Measurements from ENCODE around the gene TRAF4.

TRAF4 gene

GRCh38 chr17:28726226-28726626 lies 17.6 kb upstream of the TRAF4 start, which contains the start of gene TLCD1:
TLCD1 (minus strand) TSS chr17:28726233; CDS start chr17:28726097, 136 bp downstream.
- TF ChIP-seq CTCF (IDR thresholded peaks at IDR 0.05; ENCODE audit: insufficient read depth, low read depth, low read length, missing control alignments) = no peak
- H3K4me3 ChIP-seq (ENCODE audit: low read length) = peak within 1 kb of the TSS; percentile 70
- peak; percentile 66 for DNase-seq (ENCODE audit: low read depth)

DNA sequence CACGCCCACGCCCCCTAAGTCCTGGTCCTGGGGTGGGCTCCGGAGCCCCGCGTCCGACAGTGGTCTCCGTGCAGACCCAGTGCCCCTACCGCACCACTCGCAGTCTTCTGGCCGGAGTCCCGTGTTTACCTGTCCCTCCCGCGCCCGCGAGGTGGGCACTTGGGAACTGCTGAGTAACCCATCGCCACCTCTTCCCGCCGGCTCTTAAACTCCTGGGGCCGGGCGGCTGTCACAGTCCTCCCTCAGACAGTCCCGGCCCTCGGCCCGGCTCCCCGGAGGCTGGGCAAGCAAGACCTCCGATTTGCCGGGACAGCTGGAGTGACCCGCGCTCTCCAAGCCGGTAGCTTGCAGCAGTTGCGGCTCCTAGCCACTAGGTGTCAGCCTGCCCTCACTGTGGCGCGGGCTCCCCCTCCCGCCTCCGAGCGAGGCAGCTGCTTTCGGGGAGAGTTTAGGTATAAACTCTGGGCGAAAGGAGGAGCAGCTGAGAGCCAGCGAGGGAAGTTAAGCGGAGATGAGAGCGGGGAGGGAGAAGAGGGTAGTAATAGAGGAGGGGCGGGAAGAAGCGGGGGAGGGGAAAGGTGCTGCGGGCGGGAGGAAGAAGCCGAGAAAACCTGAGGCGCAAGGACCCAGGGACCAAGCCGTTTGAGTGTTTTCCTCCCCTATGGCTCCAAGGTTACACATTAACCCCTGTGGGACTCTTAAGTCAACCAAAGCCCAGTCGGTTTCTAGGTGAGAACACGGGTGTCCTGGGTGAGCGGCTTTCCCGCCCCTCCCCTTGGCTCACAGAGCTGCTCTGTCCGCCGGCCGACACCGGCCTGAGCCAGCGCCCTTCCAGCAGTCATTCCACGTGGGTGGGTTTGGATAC lies 17.0 kb upstream of the TRAF4 start:
- peak; percentile 94 for DNase-seq (ENCODE audit: low read depth)
- peak overlapping the region; percentile 70 for H3K4me3 ChIP-seq (ENCODE audit: low read length)
- TF ChIP-seq CTCF (IDR thresholded peaks at IDR 0.05; ENCODE audit: insufficient read depth, low read depth, low read length, missing control alignments) = peak; percentile 96

- no peak for TF ChIP-seq CTCF (IDR thresholded peaks at IDR 0.05; ENCODE audit: insufficient read depth, low read depth, low read length, missing control alignments)
- H3K4me3 ChIP-seq (ENCODE audit: low read length) = peak within 1 kb of the TSS; percentile 86
- peak; percentile 98 for DNase-seq (ENCODE audit: low read depth)
Measured at GRCh38 chr17:28728364-28729200, 15.2 kb upstream of the TRAF4 start, which contains the start of gene NEK8. NEK8 (plus strand) TSS chr17:28728788; CDS start chr17:28728814, 26 bp downstream.

DNA sequence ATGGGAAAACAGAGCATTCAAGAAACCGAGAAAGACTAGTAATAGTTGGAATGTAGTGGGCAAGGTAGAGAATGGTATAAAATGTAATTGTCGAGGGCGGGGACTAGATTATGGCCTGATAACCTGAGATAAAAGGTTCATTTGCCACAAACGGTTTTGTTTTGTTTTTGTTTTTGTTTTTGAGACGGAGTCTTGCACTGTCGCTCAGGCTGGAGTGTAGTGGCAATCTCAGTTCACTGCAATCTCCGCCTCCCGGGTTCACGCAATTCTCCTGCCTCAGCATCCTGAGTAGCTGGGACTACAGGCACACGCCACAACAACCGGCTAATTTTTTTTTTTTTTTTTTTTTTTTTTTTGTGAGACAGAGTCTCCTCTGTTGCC lies 13.9 kb upstream of the TRAF4 start:
- TF ChIP-seq CTCF (IDR thresholded peaks at IDR 0.05; ENCODE audit: insufficient read depth, low read depth, low read length, missing control alignments) = no peak
- DNase-seq (ENCODE audit: low read depth) = no peak
- H3K4me3 ChIP-seq (ENCODE audit: low read length) = no peak overlapping the region

DNA sequence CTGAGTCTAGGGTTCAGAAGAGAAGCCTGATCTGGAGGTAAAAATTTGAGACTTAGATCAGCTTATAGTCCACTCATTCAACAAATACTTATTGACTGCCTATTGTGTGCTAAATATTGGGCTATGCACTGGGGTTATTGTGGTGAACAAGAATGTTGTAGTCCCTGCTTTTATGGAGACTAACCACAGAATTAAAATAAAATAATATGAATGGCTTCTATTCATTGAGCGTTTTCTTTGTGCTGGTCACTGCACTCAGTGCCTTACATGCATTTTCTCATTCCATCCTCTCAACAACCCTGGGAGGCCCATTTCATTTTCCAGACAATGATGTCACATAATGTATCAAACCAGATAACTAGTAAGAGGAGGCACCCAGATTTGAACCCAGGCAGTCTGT lies 10.5 kb upstream of the TRAF4 start:
- DNase-seq (ENCODE audit: low read depth) = no peak
- TF ChIP-seq CTCF (IDR thresholded peaks at IDR 0.05; ENCODE audit: insufficient read depth, low read depth, low read length, missing control alignments) = no peak
- H3K4me3 ChIP-seq (ENCODE audit: low read length) = no peak overlapping the region

DNA sequence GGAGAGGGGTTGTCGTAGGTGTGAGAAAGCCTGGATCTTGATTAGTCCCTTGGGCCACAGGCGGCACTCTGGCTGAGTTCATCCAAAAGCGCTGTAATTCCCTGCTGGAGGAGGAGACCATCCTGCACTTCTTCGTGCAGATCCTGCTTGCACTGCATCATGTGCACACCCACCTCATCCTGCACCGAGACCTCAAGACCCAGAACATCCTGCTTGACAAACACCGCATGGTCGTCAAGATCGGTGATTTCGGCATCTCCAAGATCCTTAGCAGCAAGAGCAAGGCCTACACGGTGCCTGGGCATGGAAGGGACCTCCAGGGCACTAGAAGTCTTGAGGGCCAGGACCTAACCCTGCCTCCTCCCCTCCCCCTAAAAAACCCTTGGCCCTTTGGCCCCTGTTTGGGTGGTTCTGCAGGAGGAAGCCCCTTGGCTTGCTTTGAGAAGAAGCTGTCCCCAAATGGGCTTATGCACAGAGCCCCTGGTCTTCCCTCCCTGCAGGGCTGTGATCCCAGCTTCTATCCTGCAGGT lies 9.0 kb upstream of the TRAF4 start:
- no peak for TF ChIP-seq CTCF (IDR thresholded peaks at IDR 0.05; ENCODE audit: insufficient read depth, low read depth, low read length, missing control alignments)
- DNase-seq (ENCODE audit: low read depth) = no peak
- no peak overlapping the region for H3K4me3 ChIP-seq (ENCODE audit: low read length)

Measured in epithelial cell of esophagus (primary cell).